H9 (cell line): ENCODE data around the gene GSS. TPM values are rescaled to one million over a fixed set of nuclear protein-coding genes. Genes with fewer than 3 reads are reported as not detected.

Source experiments
- DNase-seq: peaks from one replicate; pipeline ENCODE4 v3.0.0-alpha.2; 2017
- H2AFZ ChIP-seq: one replicate; pipeline ENCODE4 v1.6.1; 2013; ENCODE audit warnings: mild to moderate bottlenecking, low read length, control low read depth, moderate library complexity
- H2AK5ac ChIP-seq: 2 replicates; pipeline ENCODE4 v1.6.1; 2013; ENCODE audit warnings: low read length, control low read depth, mixed read lengths; ENCODE audit not compliant: insufficient read length
- H2BK120ac ChIP-seq: one replicate; pipeline ENCODE4 v1.6.1; 2013; ENCODE audit warnings: low read depth, mild to moderate bottlenecking, low read length, control low read depth, inconsistent platforms; ENCODE audit not compliant: poor library complexity, severe bottlenecking
- H2BK12ac ChIP-seq: 2 replicates; pipeline ENCODE4 v1.6.1; 2013; ENCODE audit warnings: low read length, control low read depth, mixed read lengths, low read depth; ENCODE audit not compliant: insufficient read length
- H2BK15ac ChIP-seq: 2 replicates; pipeline ENCODE4 v1.6.1; 2013; ENCODE audit warnings: low read depth, low read length, control low read depth
- H2BK20ac ChIP-seq: one replicate; pipeline ENCODE4 v1.6.1; 2013; ENCODE audit warnings: low read depth, mild to moderate bottlenecking, low read length, control low read depth, inconsistent platforms; ENCODE audit not compliant: poor library complexity, severe bottlenecking
- H2BK5ac ChIP-seq: 2 replicates; pipeline ENCODE4 v1.6.1; 2013; ENCODE audit warnings: low read length, control low read depth, mixed read lengths; ENCODE audit not compliant: insufficient read length
- H3K14ac ChIP-seq: 2 replicates; pipeline ENCODE4 v1.6.1; 2013; ENCODE audit warnings: low read length, control low read depth; ENCODE audit not compliant: insufficient read depth
- H3K18ac ChIP-seq: 2 replicates; pipeline ENCODE4 v1.6.1; 2013; ENCODE audit warnings: low read depth, mild to moderate bottlenecking, mixed read lengths, low read length, control low read depth; ENCODE audit not compliant: insufficient read length
- H3K23ac ChIP-seq: 2 replicates; pipeline ENCODE4 v1.6.1; 2013; ENCODE audit warnings: low read length, control low read depth, mixed read lengths, low read depth; ENCODE audit not compliant: insufficient read length
- H3K23me2 ChIP-seq: 2 replicates; pipeline ENCODE4 v1.6.1; 2013; ENCODE audit warnings: low read depth, mild to moderate bottlenecking, mixed read lengths, low read length, control low read depth; ENCODE audit not compliant: insufficient read length, poor library complexity, severe bottlenecking
- H3K27ac ChIP-seq: 2 replicates; pipeline ENCODE4 v1.5.1; 2013; ENCODE audit warnings: low read length, control low read depth, mixed read lengths, low read depth; ENCODE audit not compliant: insufficient read length
- H3K27me3 ChIP-seq: 2 replicates; pipeline ENCODE4 v1.6.1; 2013; ENCODE audit warnings: low read length, control low read depth, inconsistent platforms; ENCODE audit not compliant: insufficient read depth
- H3K4ac ChIP-seq: 2 replicates; pipeline ENCODE4 v1.6.1; 2013; ENCODE audit warnings: low read depth, mild to moderate bottlenecking, control low read depth, inconsistent platforms, low read length, moderate library complexity
- H3K4me1 ChIP-seq: 2 replicates; pipeline ENCODE4 v1.6.1; 2013; ENCODE audit warnings: low read length, control low read depth, inconsistent platforms; ENCODE audit not compliant: insufficient read depth
- H3K4me2 ChIP-seq: 2 replicates; pipeline ENCODE4 v1.6.1; 2013; ENCODE audit warnings: low read length, control low read depth, mixed read lengths; ENCODE audit not compliant: insufficient read length, insufficient read depth
- H3K56ac ChIP-seq: 2 replicates; pipeline ENCODE4 v1.6.1; 2013; ENCODE audit warnings: low read depth, mild to moderate bottlenecking, mixed read lengths, low read length, control low read depth; ENCODE audit not compliant: insufficient read length
- H3K79me1 ChIP-seq: 2 replicates; pipeline ENCODE4 v1.6.1; 2013; ENCODE audit warnings: low read depth, mild to moderate bottlenecking, moderate library complexity, low read length, control low read depth, inconsistent platforms; ENCODE audit not compliant: insufficient read depth, poor library complexity, severe bottlenecking
- H3K79me2 ChIP-seq: 2 replicates; pipeline ENCODE4 v1.6.1; 2013; ENCODE audit warnings: low read length, control low read depth, inconsistent platforms; ENCODE audit not compliant: insufficient read depth
- H3K9ac ChIP-seq: 2 replicates; pipeline ENCODE4 v1.6.1; 2013; ENCODE audit warnings: low read length, control low read depth, mixed read lengths; ENCODE audit not compliant: insufficient read length; ENCODE audit errors: extremely low read depth
- H3K9me3 ChIP-seq: one replicate; pipeline ENCODE4 v1.6.1; 2013; ENCODE audit warnings: low read depth, low read length, inconsistent platforms; ENCODE audit not compliant: control insufficient read depth
- H3T11ph ChIP-seq: one replicate; pipeline ENCODE4 v1.6.1; 2013; ENCODE audit warnings: mild to moderate bottlenecking, low read length, control low read depth, inconsistent platforms
- H4K20me1 ChIP-seq: one replicate; pipeline ENCODE4 v1.6.1; 2013; ENCODE audit not compliant: control insufficient read depth, insufficient read length, insufficient read depth
- H4K5ac ChIP-seq: 2 replicates; pipeline ENCODE4 v1.6.1; 2013; ENCODE audit warnings: low read depth, mild to moderate bottlenecking, mixed read lengths, low read length, control low read depth; ENCODE audit not compliant: insufficient read length
- H4K8ac ChIP-seq: replicated peaks from 2 replicates; pipeline ENCODE4 v1.6.1; 2013; ENCODE audit warnings: low read length, control low read depth, mixed read lengths, low read depth; ENCODE audit not compliant: insufficient read length
- H4K91ac ChIP-seq: 2 replicates; pipeline ENCODE4 v1.6.1; 2013; ENCODE audit warnings: low read depth, mild to moderate bottlenecking, moderate library complexity, mixed read lengths, low read length, control low read depth; ENCODE audit not compliant: insufficient read length
- H3K27ac Mint-ChIP-seq, 3 experiments: 2 replicates in 2 of 3; 3 replicates in 1 of 3; pipeline ENCODE4 v1.8.0; 2020 to 2021; ENCODE audit warnings: mixed read lengths in 3 of 3, mild to moderate bottlenecking in 1 of 3, moderate library complexity in 1 of 3
- H3K27me3 Mint-ChIP-seq: 2 replicates; pipeline ENCODE4 v1.8.0; 2021; ENCODE audit warnings: low read depth, mild to moderate bottlenecking, moderate library complexity, mixed read lengths
- H3K36me3 Mint-ChIP-seq, 3 experiments: 2 replicates in 2 of 3; 3 replicates in 1 of 3; pipeline ENCODE4 v1.8.0; 2020 to 2021; ENCODE audit warnings: low read depth in 3 of 3, mixed read lengths in 3 of 3; ENCODE audit not compliant: insufficient read depth in 1 of 3
- H3K4me1 Mint-ChIP-seq, 2 experiments: 2 replicates each; pipeline ENCODE4 v1.8.0; 2020; ENCODE audit warnings: mixed read lengths in 2 of 2
- H3K4me3 Mint-ChIP-seq, 2 experiments: 2 replicates in 1 of 2; 3 replicates in 1 of 2; pipeline ENCODE4 v1.8.0; 2020 to 2021; ENCODE audit warnings: mild to moderate bottlenecking in 2 of 2, mixed read lengths in 2 of 2, moderate library complexity in 1 of 2
- H3K9me3 Mint-ChIP-seq, 2 experiments: 2 replicates in 1 of 2; 3 replicates in 1 of 2; pipeline ENCODE4 v1.8.0; 2020; ENCODE audit warnings: mild to moderate bottlenecking in 2 of 2, mixed read lengths in 2 of 2, moderate library complexity in 1 of 2
- CTCF ChIP-seq: fragments of 200-600 bp; sonication (generic); conservative IDR thresholded peaks from 3 replicates; pipeline ENCODE4 v1.8.0; 2021; ENCODE audit warnings: antibody characterized with exemption, mild to moderate bottlenecking
- WGBS: extraction: QIAGEN DNeasy Blood & Tissue Kit; methylation state at CpG from one replicate; pipeline ENCODE4 v1.1.7; 2013; ENCODE audit warnings: missing lambda C conversion rate, low lambda C conversion rate, mixed read lengths; ENCODE audit not compliant: insufficient read length; ENCODE audit errors: extremely low coverage; 5-methylcytosine and 5-hydroxymethylcytosine counted together
- total RNA-seq: library from RNA; stranded (reverse); gene quantifications from 2 replicates; pipeline ENCODE4 v1.2.1, GENCODE V29; 2021

The GSS gene
- total RNA-seq, 1 experiment from 2014 or later: 48.5 TPM

GRCh38 chr20:34926581-34926980 lies 29.0 kb downstream of the GSS start:
- Mint-ChIP-seq H3K4me3 (no peak overlapping the region), H3K36me3 (peaks cover 17 to 55% (median 19%) of the 10 kb centered on the region in 3 experiments; a peak in 6 of 7 replicates), H3K4me1 (no peaks in the 10 kb centered on the region), H3K9me3 (no peaks in the 10 kb centered on the region), H3K27ac (peak overlapping the region in 1 of 3 experiments; percentile 40; a peak in 1 of 7 replicates), H3K27me3 (no peaks in the 10 kb centered on the region)
- DNase-seq: no peak
- WGBS: no CpG with 5 or more reads among the region's 1 CpG
- H2BK12ac ChIP-seq: no peak overlapping the region
- no peak overlapping the region for H2BK5ac ChIP-seq
- H3K9me3 ChIP-seq: no peaks in the 10 kb centered on the region
- H3K56ac ChIP-seq: no peak overlapping the region
- no peaks in the 10 kb centered on the region for H3K23me2 ChIP-seq
- no peak overlapping the region for H3K14ac ChIP-seq
- H2BK120ac ChIP-seq: no peak overlapping the region
- no peak overlapping the region for H3K4me2 ChIP-seq
- H4K5ac ChIP-seq: no peak overlapping the region
- no peak overlapping the region for H3K9ac ChIP-seq
- no peaks in the 10 kb centered on the region for H3K4me1 ChIP-seq
- H3K27me3 ChIP-seq: no peaks in the 10 kb centered on the region
- H3K79me2 ChIP-seq: no peaks in the 10 kb centered on the region
- no peak overlapping the region for H2BK20ac ChIP-seq
- H3K4ac ChIP-seq: no peak overlapping the region
- no peak overlapping the region for H3K27ac ChIP-seq
- H4K20me1 ChIP-seq: no peaks in the 10 kb centered on the region
- H2AK5ac ChIP-seq: no peak overlapping the region
- no peaks in the 10 kb centered on the region for H3K79me1 ChIP-seq
- no peak overlapping the region for H3K23ac ChIP-seq
- H2AFZ ChIP-seq: no peak overlapping the region
- no peak for TF ChIP-seq CTCF
- no peak overlapping the region for H3T11ph ChIP-seq
- no peak overlapping the region for H4K91ac ChIP-seq
- H3K18ac ChIP-seq: no peak overlapping the region
- H4K8ac ChIP-seq: no peak overlapping the region
- no peak overlapping the region for H2BK15ac ChIP-seq
